Amniotic stem cell (primary cell): ENCODE measurements around the gene CIC.
"Not testable (repeated sequence)": the region's sequence is repeated elsewhere in the genome, so short reads cannot be mapped to it uniquely, and the experiment has no call there.

Source experiments
- DNase-seq: peaks from one replicate; lab custom pipeline; 2025; lab: John Stamatoyannopoulos, UW

Gene CIC

GRCh38 chr19:42313096-42313839 is 44.2 kb downstream of the CIC start, which contains the start of gene TMEM145:
Gene TMEM145 (plus strand): TSS chr19:42313309. CDS start chr19:42313377, 68 bp downstream.
- DNase-seq, result peak; percentile 55

GRCh38 chr19:42313840-42314755 is 45.0 kb downstream of the CIC start:
- DNase-seq, result no peak

GRCh38 chr19:42315024-42315423 is 46.0 kb downstream of the CIC start:
- DNase-seq, result no peak

- no peak for DNase-seq
Measured at GRCh38 chr19:42316223-42317211, 47.5 kb downstream of the CIC start.

- DNase-seq, result no peak
Measured at GRCh38 chr19:42317535-42317934, 48.5 kb downstream of the CIC start.

- no peak for DNase-seq
Measured at GRCh38 chr19:42322305-42322704, 53.3 kb downstream of the CIC start.

- no peak for DNase-seq
Measured at GRCh38 chr19:42323473-42323851, 54.4 kb downstream of the CIC start.

GRCh38 chr19:42323852-42324654 is 55.0 kb downstream of the CIC start:
- DNase-seq, result no peak

GRCh38 chr19:42324655-42325307 is 55.7 kb downstream of the CIC start:
- no peak for DNase-seq

- DNase-seq, result peak; percentile 94
Measured at GRCh38 chr19:42325308-42325895, 56.4 kb downstream of the CIC start, which contains the start of gene MEGF8. Gene MEGF8 (plus strand): TSS chr19:42325635. CDS start chr19:42326244, 609 bp downstream.

GRCh38 chr19:42325896-42326771 is 57.1 kb downstream of the CIC start:
- no peak for DNase-seq

GRCh38 chr19:42326969-42327368 is 57.9 kb downstream of the CIC start:
- no peak for DNase-seq

GRCh38 chr19:42327381-42327780 is 58.3 kb downstream of the CIC start:
- no peak for DNase-seq

- DNase-seq, result no peak
Measured at GRCh38 chr19:42328106-42328505, 59.1 kb downstream of the CIC start.

- no peak for DNase-seq
Measured at GRCh38 chr19:42328854-42329253, 59.8 kb downstream of the CIC start.

GRCh38 chr19:42330241-42330711 is 61.2 kb downstream of the CIC start:
- no peak for DNase-seq

GRCh38 chr19:42331333-42331732 is 62.3 kb downstream of the CIC start:
- not testable (repeated sequence) for DNase-seq

- DNase-seq, result no peak
Measured at GRCh38 chr19:42332059-42332458, 63.0 kb downstream of the CIC start.

GRCh38 chr19:42333018-42333417 is 64.0 kb downstream of the CIC start:
- no peak for DNase-seq
